Thyroid gland (tissue), 4 donors: Measurements from ENCODE around the gene CLDN34. TPM values are rescaled to one million over a fixed set of nuclear protein-coding genes. Genes with fewer than 3 reads are reported as not detected.

Source experiments
- DNase-seq, 2 donors: peaks; one replicate each; pipeline ENCODE4 v3.0.0-alpha.2; 2019
- H3K27ac ChIP-seq, 3 donors: fragments of 200-600 bp; sonication (generic); 1 replicate in 2 of 3; 2 replicates in 1 of 3; pipeline ENCODE4 v1.5.1; 2016 to 2019; ENCODE audit warnings: mild to moderate bottlenecking in 1 of 3, moderate library complexity in 1 of 3
- H3K27me3 ChIP-seq: fragments of 200-600 bp; sonication (generic); one replicate; pipeline ENCODE4 v1.5.1; 2019
- H3K36me3 ChIP-seq, 2 donors: fragments of 200-600 bp; sonication (generic); one replicate each; pipeline ENCODE4 v1.5.1; 2016 to 2019
- H3K4me1 ChIP-seq, 2 donors: fragments of 200-600 bp; sonication (generic); one replicate each; pipeline ENCODE4 v1.5.1; 2017 to 2019
- H3K4me3 ChIP-seq, 3 donors: fragments of 200-600 bp; sonication (generic); replicated peaks in 1 of 3; 1 replicate in 2 of 3; 2 replicates in 1 of 3; pipeline ENCODE4 v1.5.1; 2016; ENCODE audit warnings: mild to moderate bottlenecking in 1 of 3
- H3K9me3 ChIP-seq: fragments of 200-600 bp; sonication (generic); one replicate; pipeline ENCODE4 v1.5.1; 2017
- POLR2A ChIP-seq, 2 donors: fragments of 450-650 bp; IDR thresholded peaks; one replicate each; pipeline ENCODE4 v1.6.1; 2017; ENCODE audit warnings: antibody characterized with exemption in 2 of 2, mild to moderate bottlenecking in 2 of 2, moderate library complexity in 1 of 2
- WGBS, 2 donors: methylation state at CpG; one replicate each; pipeline ENCODE4 v1.1.5; 2017; 5-methylcytosine and 5-hydroxymethylcytosine counted together
- intact Hi-C: fragments of 100-400 bp; cut with DNase I; formaldehyde crosslinking; loops from one replicate; pipeline ENCODE4 v1.15.1; 2023
- total RNA-seq, 4 donors: library from RNA; depleted of rRNA; stranded (reverse); fragments of >200 nt; gene quantifications; one replicate each; pipeline ENCODE4 v1.2.3, GENCODE V29; 2016
- TF ChIP-seq, protein P1 (sequence below), 6 experiments: fragments of 200-600 bp in 3 of 6; fragments of 450-650 bp in 3 of 6; sonication (generic) in 3 of 6; IDR thresholded peaks; one replicate each; pipeline ENCODE4 v1.5.1; 2016 to 2019; ENCODE audit warnings: antibody characterized with exemption in 6 of 6, mild to moderate bottlenecking in 2 of 6, inconsistent platforms in 1 of 6, moderate library complexity in 1 of 6

CLDN34 gene
- total RNA-seq, 4 donors from 2014 or later, result 0.67 TPM; not detected in 3

GRCh38 chrX:10006770-10007169 lies 39.6 kb downstream of the CLDN34 start:
- no peak overlapping the region for H3K4me3 ChIP-seq
- H3K27ac ChIP-seq, result no peak overlapping the region
- no peaks in the 10 kb centered on the region for H3K36me3 ChIP-seq
- H3K9me3 ChIP-seq, result no peaks in the 10 kb centered on the region
- H3K4me1 ChIP-seq, result peaks cover 0 to 3% of the 10 kb centered on the region in 2 donors
- no peak for DNase-seq
- H3K27me3 ChIP-seq, result no peaks in the 10 kb centered on the region
- 84 to 93% methylated on average over 3 to 4 of the region's 4 CpGs for WGBS, 2 donors
- intact Hi-C loops, result no loop called here
- no peak for TF ChIP-seq POLR2A (IDR thresholded peaks at IDR 0.05)
- TF ChIP-seq, protein P1, sequence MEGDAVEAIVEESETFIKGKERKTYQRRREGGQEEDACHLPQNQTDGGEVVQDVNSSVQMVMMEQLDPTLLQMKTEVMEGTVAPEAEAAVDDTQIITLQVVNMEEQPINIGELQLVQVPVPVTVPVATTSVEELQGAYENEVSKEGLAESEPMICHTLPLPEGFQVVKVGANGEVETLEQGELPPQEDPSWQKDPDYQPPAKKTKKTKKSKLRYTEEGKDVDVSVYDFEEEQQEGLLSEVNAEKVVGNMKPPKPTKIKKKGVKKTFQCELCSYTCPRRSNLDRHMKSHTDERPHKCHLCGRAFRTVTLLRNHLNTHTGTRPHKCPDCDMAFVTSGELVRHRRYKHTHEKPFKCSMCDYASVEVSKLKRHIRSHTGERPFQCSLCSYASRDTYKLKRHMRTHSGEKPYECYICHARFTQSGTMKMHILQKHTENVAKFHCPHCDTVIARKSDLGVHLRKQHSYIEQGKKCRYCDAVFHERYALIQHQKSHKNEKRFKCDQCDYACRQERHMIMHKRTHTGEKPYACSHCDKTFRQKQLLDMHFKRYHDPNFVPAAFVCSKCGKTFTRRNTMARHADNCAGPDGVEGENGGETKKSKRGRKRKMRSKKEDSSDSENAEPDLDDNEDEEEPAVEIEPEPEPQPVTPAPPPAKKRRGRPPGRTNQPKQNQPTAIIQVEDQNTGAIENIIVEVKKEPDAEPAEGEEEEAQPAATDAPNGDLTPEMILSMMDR (IDR thresholded peaks at IDR 0.05), result no peak

DNA sequence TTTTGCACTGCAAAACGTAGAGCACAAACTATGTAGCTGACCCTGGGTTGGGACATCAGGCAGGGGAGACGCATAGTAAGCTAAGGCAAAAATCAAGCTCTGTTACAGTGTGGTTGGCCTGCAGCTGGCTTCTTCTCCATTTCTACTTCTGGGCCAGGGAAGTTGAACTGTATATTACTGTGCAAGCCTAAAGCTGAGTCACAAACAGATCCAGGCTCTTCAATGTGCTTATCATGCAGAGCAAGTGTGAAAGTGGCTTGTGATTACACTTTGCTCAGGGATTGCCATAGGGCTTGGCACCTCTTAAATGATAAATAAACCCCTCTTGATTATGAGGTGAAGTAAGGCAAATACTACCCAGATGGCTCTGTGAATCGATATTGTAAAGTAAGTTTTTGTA lies 40.5 kb downstream of the CLDN34 start:
- intact Hi-C loops, result no loop called here
- Histone ChIP-seq H3K36me3 (no peaks in the 10 kb centered on the region), H3K9me3 (no peaks in the 10 kb centered on the region), H3K4me3 (no peak overlapping the region), H3K27me3 (no peaks in the 10 kb centered on the region), H3K4me1 (peaks cover 0 to 3% of the 10 kb centered on the region in 2 donors), H3K27ac (no peak overlapping the region)
- TF ChIP-seq, protein P1 (IDR thresholded peaks at IDR 0.05), result no peak
- no peak for TF ChIP-seq POLR2A (IDR thresholded peaks at IDR 0.05)
- DNase-seq, result no peak
- WGBS, 2 donors, result 74 to 78% methylated on average over 3 of the region's 3 CpGs

DNA sequence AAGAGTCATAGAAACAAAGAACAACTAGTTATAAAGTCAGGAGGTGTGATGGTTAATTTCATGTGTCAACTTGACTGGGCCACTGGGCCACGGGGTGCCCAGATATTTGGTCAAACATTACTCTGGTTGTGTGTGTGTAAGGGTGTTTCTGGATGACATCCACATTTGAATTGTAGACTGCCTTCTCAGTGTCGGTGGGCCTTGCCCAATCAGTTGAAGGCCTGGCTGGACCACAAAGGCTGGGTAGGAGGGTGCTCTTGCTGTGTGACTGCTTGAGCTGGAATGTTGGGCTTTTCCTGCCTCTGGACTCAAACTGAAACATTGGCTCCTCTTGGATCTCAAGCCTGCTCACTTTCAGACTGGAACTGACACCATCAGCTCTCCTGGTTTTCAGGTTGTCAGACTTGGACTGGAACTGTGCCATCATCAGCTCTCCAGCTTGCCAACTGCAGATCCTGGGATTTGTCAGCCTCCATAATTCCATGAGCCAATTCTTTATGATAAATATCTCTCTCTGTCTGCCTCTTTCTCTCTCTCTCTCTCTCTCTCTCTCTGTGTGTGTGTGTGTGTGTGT lies 41.4 kb downstream of the CLDN34 start:
- Histone ChIP-seq H3K27ac (no peak overlapping the region), H3K27me3 (no peaks in the 10 kb centered on the region), H3K4me3 (no peak overlapping the region), H3K4me1 (peaks cover 0 to 3% of the 10 kb centered on the region in 2 donors), H3K36me3 (no peaks in the 10 kb centered on the region), H3K9me3 (no peaks in the 10 kb centered on the region)
- intact Hi-C loops, result no loop called here
- TF ChIP-seq POLR2A (IDR thresholded peaks at IDR 0.05), result no peak
- WGBS, 2 donors, result 91 to 100% methylated on average over 1 to 2 of the region's 2 CpGs
- DNase-seq, result no peak

- TF ChIP-seq, protein P1 (IDR thresholded peaks at IDR 0.05), result no peak
- TF ChIP-seq POLR2A (IDR thresholded peaks at IDR 0.05), result no peak
- H3K27ac ChIP-seq, result no peak overlapping the region
- no peaks in the 10 kb centered on the region for H3K9me3 ChIP-seq
- no peak for DNase-seq
- intact Hi-C loops, result loop anchor here (10.0 kb wide), 1 partner anchor 75 kb away; no protein-coding TSS in a partner anchor
- H3K4me1 ChIP-seq, result peaks cover 0 to 3% of the 10 kb centered on the region in 2 donors
- 57 to 75% methylated on average over 1 of the region's 1 CpG for WGBS, 2 donors
- no peaks in the 10 kb centered on the region for H3K27me3 ChIP-seq
- H3K36me3 ChIP-seq, result no peaks in the 10 kb centered on the region
- no peak overlapping the region for H3K4me3 ChIP-seq
These were observed 42.6 kb downstream of the CLDN34 start for GRCh38 chrX:10009741-10010140.

DNA sequence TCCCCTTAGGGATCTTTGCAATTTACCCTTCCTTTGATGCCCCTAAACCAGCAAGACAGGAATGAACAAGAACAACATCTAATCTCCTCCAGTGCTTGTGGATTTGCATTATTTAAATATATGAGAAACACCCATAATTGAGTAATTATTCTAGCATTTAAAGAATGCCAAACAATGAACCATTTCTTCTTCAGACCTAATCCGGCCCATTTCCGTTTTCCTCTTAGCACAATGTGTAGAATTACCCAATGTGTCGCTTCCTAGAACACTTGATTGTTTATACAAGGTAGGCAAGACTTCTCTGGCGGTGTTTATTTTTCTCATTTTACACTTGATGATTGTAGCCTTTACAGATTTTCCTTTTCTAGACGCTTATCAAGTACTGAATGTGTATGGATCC lies 43.5 kb downstream of the CLDN34 start:
- Histone ChIP-seq H3K27ac (no peak overlapping the region), H3K4me3 (no peak overlapping the region), H3K36me3 (no peaks in the 10 kb centered on the region), H3K27me3 (no peaks in the 10 kb centered on the region), H3K4me1 (peaks cover 0 to 3% of the 10 kb centered on the region in 2 donors), H3K9me3 (no peaks in the 10 kb centered on the region)
- WGBS, 2 donors, result 28 to 46% methylated on average over 5 of the region's 5 CpGs
- intact Hi-C loops, result loop anchor here (10.0 kb wide), 1 partner anchor 74 kb away; no protein-coding TSS in a partner anchor
- no peak for DNase-seq
- TF ChIP-seq POLR2A (IDR thresholded peaks at IDR 0.05), result no peak
- TF ChIP-seq, protein P1 (IDR thresholded peaks at IDR 0.05), result no peak
